ENCODE results near the gene SLC6A1. TPM values are rescaled to one million over a fixed set of nuclear protein-coding genes. Genes with fewer than 3 reads are reported as not detected.

The SLC6A1 gene
- not detected in 2 replicates for polyA plus RNA-seq (2012; rRNA removed)
- polyA plus RNA-seq (2012; cell fraction: cytosol; rRNA removed) = 0.01 TPM in 2 replicates
- not detected in 2 replicates for polyA plus RNA-seq (2012; cell fraction: nucleus; rRNA removed)

DNA sequence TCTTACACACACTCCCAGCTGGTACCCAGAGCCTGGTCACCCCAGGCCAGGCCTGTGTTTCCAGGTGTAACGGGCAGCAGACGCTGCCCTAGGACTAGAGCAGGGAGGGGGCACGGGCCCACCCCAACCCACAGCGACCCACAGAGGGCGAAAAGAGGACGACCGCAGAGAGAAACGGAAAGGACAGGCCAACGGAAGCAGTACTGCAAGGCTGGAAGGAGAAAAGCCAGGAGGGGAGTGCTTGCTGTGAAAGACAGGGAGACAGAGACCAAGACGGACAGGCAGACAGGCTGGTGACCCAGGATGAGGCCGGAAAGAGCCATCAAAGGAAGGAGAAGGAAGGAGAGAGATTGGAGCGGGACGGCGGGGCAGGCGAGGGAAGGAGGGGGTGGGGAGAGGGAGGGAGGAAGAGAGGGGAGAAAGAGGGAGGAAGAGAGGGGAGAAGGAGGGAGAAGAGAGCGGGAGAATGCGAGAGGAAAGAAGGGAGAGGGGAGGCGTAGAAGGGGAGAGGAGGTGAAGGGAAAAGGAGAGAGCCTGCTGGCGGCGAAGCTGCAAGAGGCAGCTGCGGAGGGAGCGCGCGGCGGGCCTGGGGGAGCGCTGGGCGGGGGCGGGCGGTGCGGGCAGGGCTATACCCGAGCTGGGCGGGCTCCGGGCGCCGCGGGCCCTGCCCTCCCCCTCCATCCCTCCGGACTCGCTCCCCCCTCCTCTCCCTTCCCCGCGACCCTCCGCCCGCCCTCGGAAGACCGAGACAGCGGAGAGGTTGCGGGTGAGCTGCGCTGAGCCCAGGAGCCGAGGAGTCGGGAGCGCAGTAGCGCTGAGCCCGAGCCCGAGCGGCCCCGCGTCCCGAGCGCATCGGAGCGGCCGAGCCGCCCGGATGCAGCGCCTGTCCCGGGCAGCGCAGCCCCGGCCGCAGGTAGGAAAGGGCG lies at the start of gene SLC6A1:
Gene SLC6A1, plus strand, starts transcription at position 732 of the 926 bp plus-strand sequence. CDS start 24,464 bp downstream, outside the sequence.
- Histone ChIP-seq H3K9ac (no peak within 1 kb of the TSS), H4K20me1 (ENCODE audit: insufficient read depth) (no peaks in the 10 kb centered on the region), H3K36me3 (replicated peaks in 1 of 2; ENCODE audit: control insufficient read depth in 1 of 2, insufficient read depth in 2 of 2, low read length in 1 of 2) (no peaks in the 10 kb centered on the region), H3K4me1 (ENCODE audit: control insufficient read depth in 1 of 2, insufficient read depth in 2 of 2, low read depth in 1 of 2, low read length in 1 of 2) (peaks cover 0 to 9% of the 10 kb centered on the region in 2 experiments; a peak in 1 of 4 replicates), H3K9me2 (no peaks in the 10 kb centered on the region), H3K79me2 (ENCODE audit: insufficient read depth) (no peaks in the 10 kb centered on the region), H3K27ac (ENCODE audit: low read depth in 2 of 2, low read length in 1 of 2) (no peak within 1 kb of the TSS; a peak in 1 of 4 replicates), H3K27me3 (ENCODE audit: insufficient read depth) (peaks cover 49% of the 10 kb centered on the region), H2AFZ (ENCODE audit: low read depth) (no peak within 1 kb of the TSS), H3K9me3 (no peaks in the 10 kb centered on the region), H3K4me2 (no peak within 1 kb of the TSS), H3K4me3 (ENCODE audit: low read depth in 2 of 2, low read length in 1 of 2) (peak within 1 kb of the TSS; percentile 3 to 31; a peak in 2 of 4 replicates), H3F3A (replicated peaks; ENCODE audit: insufficient read depth) (no peaks in the 10 kb centered on the region)
- WGBS (ENCODE audit: low lambda C conversion rate) = 8% methylated on average over 30 of the region's 69 CpGs
- ChIA-PET CTCF (interaction anchor here (0.6 to 11.8 kb wide), 10 partner anchors 10 to 219 kb away, joined by 3 to 102 read pairs (median 6); no protein-coding TSS in a partner anchor), POLR2A (no interaction called here)
- TF ChIP-seq, protein P1, sequence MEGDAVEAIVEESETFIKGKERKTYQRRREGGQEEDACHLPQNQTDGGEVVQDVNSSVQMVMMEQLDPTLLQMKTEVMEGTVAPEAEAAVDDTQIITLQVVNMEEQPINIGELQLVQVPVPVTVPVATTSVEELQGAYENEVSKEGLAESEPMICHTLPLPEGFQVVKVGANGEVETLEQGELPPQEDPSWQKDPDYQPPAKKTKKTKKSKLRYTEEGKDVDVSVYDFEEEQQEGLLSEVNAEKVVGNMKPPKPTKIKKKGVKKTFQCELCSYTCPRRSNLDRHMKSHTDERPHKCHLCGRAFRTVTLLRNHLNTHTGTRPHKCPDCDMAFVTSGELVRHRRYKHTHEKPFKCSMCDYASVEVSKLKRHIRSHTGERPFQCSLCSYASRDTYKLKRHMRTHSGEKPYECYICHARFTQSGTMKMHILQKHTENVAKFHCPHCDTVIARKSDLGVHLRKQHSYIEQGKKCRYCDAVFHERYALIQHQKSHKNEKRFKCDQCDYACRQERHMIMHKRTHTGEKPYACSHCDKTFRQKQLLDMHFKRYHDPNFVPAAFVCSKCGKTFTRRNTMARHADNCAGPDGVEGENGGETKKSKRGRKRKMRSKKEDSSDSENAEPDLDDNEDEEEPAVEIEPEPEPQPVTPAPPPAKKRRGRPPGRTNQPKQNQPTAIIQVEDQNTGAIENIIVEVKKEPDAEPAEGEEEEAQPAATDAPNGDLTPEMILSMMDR (IDR thresholded peaks at IDR 0.05) = 0 out of 2 replicates have a peak, but pooled peaks have one; percentile 14
- TF ChIP-seq RFX5 (IDR thresholded peaks at IDR 0.05; ENCODE audit: low read length) (no peak), CHD2 (IDR thresholded peaks at IDR 0.05; ENCODE audit: low read length, partially characterized antibody) (peak; percentile 11), RCOR1 (IDR thresholded peaks at IDR 0.05; ENCODE audit: low read length) (no peak)
- TF ChIP-seq, protein P2, sequence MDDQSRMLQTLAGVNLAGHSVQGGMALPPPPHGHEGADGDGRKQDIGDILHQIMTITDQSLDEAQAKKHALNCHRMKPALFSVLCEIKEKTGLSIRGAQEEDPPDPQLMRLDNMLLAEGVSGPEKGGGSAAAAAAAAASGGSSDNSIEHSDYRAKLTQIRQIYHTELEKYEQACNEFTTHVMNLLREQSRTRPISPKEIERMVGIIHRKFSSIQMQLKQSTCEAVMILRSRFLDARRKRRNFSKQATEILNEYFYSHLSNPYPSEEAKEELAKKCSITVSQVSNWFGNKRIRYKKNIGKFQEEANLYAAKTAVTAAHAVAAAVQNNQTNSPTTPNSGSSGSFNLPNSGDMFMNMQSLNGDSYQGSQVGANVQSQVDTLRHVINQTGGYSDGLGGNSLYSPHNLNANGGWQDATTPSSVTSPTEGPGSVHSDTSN (IDR thresholded peaks at IDR 0.05) = no peak
- peak; percentile 82 for DNase-seq

DNA sequence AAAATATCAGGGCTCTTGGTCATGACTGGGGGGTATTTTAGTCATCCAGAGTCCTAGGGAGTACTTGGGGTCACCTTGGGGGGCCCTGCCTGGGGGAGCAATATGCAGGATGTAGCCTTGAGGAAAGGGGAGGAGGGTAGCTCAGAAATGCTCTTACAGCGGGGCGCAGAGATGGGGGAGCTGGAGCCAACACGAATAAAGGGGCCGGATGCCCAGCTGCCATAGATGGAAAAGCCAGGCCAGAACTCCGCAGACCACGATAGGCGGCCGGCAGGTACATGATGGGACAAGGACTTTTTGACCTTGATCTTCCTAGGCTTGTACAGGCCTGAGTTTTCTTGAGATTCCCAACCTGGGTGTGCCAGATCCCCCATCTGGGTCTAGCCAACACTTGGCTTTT lies 47.7 kb upstream of the SLC6A1 start:
- H4K20me1 ChIP-seq (ENCODE audit: insufficient read depth) = no peaks in the 10 kb centered on the region
- H3K36me3 ChIP-seq (replicated peaks in 1 of 2; ENCODE audit: control insufficient read depth in 1 of 2, insufficient read depth in 2 of 2, low read length in 1 of 2) = no peaks in the 10 kb centered on the region
- no peak overlapping the region for H3K4me3 ChIP-seq (ENCODE audit: low read depth in 2 of 2, low read length in 1 of 2)
- H3K79me2 ChIP-seq (ENCODE audit: insufficient read depth) = no peaks in the 10 kb centered on the region
- no peak overlapping the region for H3K27ac ChIP-seq (ENCODE audit: low read depth in 2 of 2, low read length in 1 of 2)
- no peak overlapping the region for H3K9ac ChIP-seq
- WGBS (ENCODE audit: low lambda C conversion rate) = 62% methylated on average over 8 of the region's 8 CpGs
- CTCF ChIA-PET = interaction anchor here (0.6 to 12.7 kb wide), 47 partner anchors 8 to 602 kb away, joined by 3 to 281 read pairs (median 4); partner anchors contain the start of gene SLC6A1
- no peaks in the 10 kb centered on the region for H3K27me3 ChIP-seq (ENCODE audit: insufficient read depth)
- H3K4me1 ChIP-seq (ENCODE audit: control insufficient read depth in 1 of 2, insufficient read depth in 2 of 2, low read depth in 1 of 2, low read length in 1 of 2) = peaks cover 0 to 2% of the 10 kb centered on the region in 2 experiments; a peak in 1 of 4 replicates
- H2AFZ ChIP-seq (ENCODE audit: low read depth) = no peak overlapping the region
- H3K9me3 ChIP-seq = no peaks in the 10 kb centered on the region
- no peaks in the 10 kb centered on the region for H3F3A ChIP-seq (replicated peaks; ENCODE audit: insufficient read depth)
- H3K4me2 ChIP-seq = no peak overlapping the region
- H3K9me2 ChIP-seq = no peaks in the 10 kb centered on the region
- no peak for DNase-seq
- POLR2A ChIA-PET = interaction anchor here (1.4 kb wide), 1 partner anchor 115 kb away, joined by 6 read pairs; no protein-coding TSS in a partner anchor
- TF ChIP-seq EZH2phosphoT487 (IDR thresholded peaks at IDR 0.05; ENCODE audit: borderline replicate concordance, low read depth) (no peak), CHD2 (IDR thresholded peaks at IDR 0.05; ENCODE audit: low read length, partially characterized antibody) (no peak), FOXJ3 (CRISPR knock-in tag; IDR thresholded peaks at IDR 0.05) (no peak), YY1 (IDR thresholded peaks at IDR 0.05; ENCODE audit: low read depth) (no peak), EP300 (IDR thresholded peaks at IDR 0.05; ENCODE audit: borderline replicate concordance in 1 of 2, low read depth in 1 of 2, low read length in 1 of 2) (no peak), FOSL2 (IDR thresholded peaks at IDR 0.05; ENCODE audit: borderline replicate concordance, low read depth) (no peak), JUND (IDR thresholded peaks at IDR 0.05) (no peak), SMC3 (IDR thresholded peaks at IDR 0.05; ENCODE audit: low read depth, low read length) (no peak), FOXM1 (IDR thresholded peaks at IDR 0.05; ENCODE audit: low read depth) (no peak), NRF1 (IDR thresholded peaks at IDR 0.05; ENCODE audit: low read depth, low read length) (no peak), TEAD4 (IDR thresholded peaks at IDR 0.05; ENCODE audit: borderline replicate concordance, insufficient read depth) (no peak)
- TF ChIP-seq, protein P3, sequence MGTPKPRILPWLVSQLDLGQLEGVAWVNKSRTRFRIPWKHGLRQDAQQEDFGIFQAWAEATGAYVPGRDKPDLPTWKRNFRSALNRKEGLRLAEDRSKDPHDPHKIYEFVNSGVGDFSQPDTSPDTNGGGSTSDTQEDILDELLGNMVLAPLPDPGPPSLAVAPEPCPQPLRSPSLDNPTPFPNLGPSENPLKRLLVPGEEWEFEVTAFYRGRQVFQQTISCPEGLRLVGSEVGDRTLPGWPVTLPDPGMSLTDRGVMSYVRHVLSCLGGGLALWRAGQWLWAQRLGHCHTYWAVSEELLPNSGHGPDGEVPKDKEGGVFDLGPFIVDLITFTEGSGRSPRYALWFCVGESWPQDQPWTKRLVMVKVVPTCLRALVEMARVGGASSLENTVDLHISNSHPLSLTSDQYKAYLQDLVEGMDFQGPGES (IDR thresholded peaks at IDR 0.05; ENCODE audit: low read depth, low read length) = no peak
- TF ChIP-seq, protein P4, sequence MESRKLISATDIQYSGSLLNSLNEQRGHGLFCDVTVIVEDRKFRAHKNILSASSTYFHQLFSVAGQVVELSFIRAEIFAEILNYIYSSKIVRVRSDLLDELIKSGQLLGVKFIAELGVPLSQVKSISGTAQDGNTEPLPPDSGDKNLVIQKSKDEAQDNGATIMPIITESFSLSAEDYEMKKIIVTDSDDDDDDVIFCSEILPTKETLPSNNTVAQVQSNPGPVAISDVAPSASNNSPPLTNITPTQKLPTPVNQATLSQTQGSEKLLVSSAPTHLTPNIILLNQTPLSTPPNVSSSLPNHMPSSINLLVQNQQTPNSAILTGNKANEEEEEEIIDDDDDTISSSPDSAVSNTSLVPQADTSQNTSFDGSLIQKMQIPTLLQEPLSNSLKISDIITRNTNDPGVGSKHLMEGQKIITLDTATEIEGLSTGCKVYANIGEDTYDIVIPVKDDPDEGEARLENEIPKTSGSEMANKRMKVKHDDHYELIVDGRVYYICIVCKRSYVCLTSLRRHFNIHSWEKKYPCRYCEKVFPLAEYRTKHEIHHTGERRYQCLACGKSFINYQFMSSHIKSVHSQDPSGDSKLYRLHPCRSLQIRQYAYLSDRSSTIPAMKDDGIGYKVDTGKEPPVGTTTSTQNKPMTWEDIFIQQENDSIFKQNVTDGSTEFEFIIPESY (IDR thresholded peaks at IDR 0.05; ENCODE audit: borderline replicate concordance, low read depth) = no peak
- TF ChIP-seq, protein P5, sequence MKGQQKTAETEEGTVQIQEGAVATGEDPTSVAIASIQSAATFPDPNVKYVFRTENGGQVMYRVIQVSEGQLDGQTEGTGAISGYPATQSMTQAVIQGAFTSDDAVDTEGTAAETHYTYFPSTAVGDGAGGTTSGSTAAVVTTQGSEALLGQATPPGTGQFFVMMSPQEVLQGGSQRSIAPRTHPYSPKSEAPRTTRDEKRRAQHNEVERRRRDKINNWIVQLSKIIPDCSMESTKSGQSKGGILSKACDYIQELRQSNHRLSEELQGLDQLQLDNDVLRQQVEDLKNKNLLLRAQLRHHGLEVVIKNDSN (IDR thresholded peaks at IDR 0.05; ENCODE audit: borderline replicate concordance, low read depth) = no peak
